Measurements from ENCODE around the gene RMND5B. TPM values are rescaled to one million over a fixed set of nuclear protein-coding genes. Genes with fewer than 3 reads are reported as not detected.

The RMND5B gene
- polyA plus RNA-seq, 1 donor from 2014 or later = 37.3 TPM

DNA sequence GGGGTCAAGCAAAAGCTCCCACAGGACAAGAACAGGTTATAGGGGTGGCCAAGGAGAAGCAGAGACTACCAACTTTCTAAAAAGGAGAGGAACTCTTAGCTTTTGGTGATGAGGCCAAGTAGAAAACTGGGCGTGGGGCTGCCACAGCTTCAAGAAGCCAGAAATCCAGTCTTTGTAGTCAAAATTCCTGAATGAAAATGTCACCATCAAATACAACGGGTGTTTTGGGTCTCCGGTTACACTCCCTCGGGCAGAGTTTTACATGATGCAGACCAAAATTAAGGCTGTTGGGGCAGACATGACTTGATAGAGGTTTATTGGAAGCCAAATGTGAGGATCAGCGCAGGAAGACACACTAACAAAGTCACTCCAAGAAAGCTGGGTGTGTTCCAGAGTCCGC lies 46.9 kb upstream of the RMND5B start:
- no peaks in the 10 kb centered on the region for H3K36me3 ChIP-seq (ENCODE audit: insufficient read depth, low read length)
- no peak for TF ChIP-seq EZH2 (IDR thresholded peaks at IDR 0.05; ENCODE audit: borderline replicate concordance, insufficient read depth, low read length, poor library complexity, severe bottlenecking)
- no peak for TF ChIP-seq SMC3 (conservative IDR thresholded peaks at IDR 0.05; ENCODE audit: poor library complexity)
- no peak for TF ChIP-seq TAF1 (IDR thresholded peaks at IDR 0.05; ENCODE audit: low read depth)
- TF ChIP-seq MXI1 (conservative IDR thresholded peaks at IDR 0.05; ENCODE audit: poor library complexity, severe bottlenecking) = no peak
- no peak overlapping the region for H3K27ac ChIP-seq (ENCODE audit: low read length)
- H3F3A ChIP-seq (ENCODE audit: insufficient read depth, low read length, poor library complexity, severe bottlenecking) = no peaks in the 10 kb centered on the region
- H3K9ac ChIP-seq (ENCODE audit: low read length) = no peak overlapping the region
- no peak overlapping the region for H3K4me3 ChIP-seq (ENCODE audit: low read length)
- no peaks in the 10 kb centered on the region for H3K9me2 ChIP-seq (ENCODE audit: insufficient read depth, low read length)
- no peaks in the 10 kb centered on the region for H3K27me3 ChIP-seq (ENCODE audit: insufficient read depth, low read depth, low read length)
- no peak overlapping the region for H3K4me2 ChIP-seq (ENCODE audit: low read length)
- no peaks in the 10 kb centered on the region for H3K79me2 ChIP-seq (replicated peaks; ENCODE audit: insufficient read depth, low read length)
- H2AFZ ChIP-seq (ENCODE audit: low read depth, low read length) = no peak overlapping the region
- H3K9me3 ChIP-seq (ENCODE audit: low read length) = no peaks in the 10 kb centered on the region
- no peaks in the 10 kb centered on the region for H4K20me1 ChIP-seq (ENCODE audit: insufficient read depth)

DNA sequence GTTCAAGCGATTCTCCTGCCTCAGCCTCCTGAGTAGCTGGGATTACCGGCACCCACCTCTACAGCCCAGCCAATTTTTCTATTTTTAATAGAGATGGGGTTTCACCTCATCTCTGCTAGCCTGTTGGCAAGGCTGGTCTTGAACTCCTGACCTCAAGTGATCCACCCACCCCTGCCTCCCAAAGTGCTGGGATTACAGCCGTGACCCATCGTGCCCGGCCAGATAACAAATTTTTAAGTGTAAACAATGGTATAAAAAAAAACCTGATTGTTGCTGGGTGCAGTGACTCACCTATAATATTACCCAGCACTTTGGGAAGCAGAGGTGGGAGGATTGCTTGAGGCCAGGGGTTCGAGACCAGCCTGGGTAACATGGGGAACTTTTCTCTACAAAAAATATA lies 45.5 kb upstream of the RMND5B start:
- Histone ChIP-seq H3K4me3 (ENCODE audit: low read length) (no peak overlapping the region), H3K36me3 (ENCODE audit: insufficient read depth, low read length) (no peaks in the 10 kb centered on the region), H4K20me1 (ENCODE audit: insufficient read depth) (no peaks in the 10 kb centered on the region), H3K27ac (ENCODE audit: low read length) (no peak overlapping the region), H3K27me3 (ENCODE audit: insufficient read depth, low read depth, low read length) (no peaks in the 10 kb centered on the region), H3K9me3 (ENCODE audit: low read length) (no peaks in the 10 kb centered on the region), H3K9ac (ENCODE audit: low read length) (no peak overlapping the region), H3K79me2 (replicated peaks; ENCODE audit: insufficient read depth, low read length) (no peaks in the 10 kb centered on the region), H2AFZ (ENCODE audit: low read depth, low read length) (no peak overlapping the region), H3K4me2 (ENCODE audit: low read length) (no peak overlapping the region), H3K9me2 (ENCODE audit: insufficient read depth, low read length) (no peaks in the 10 kb centered on the region), H3F3A (ENCODE audit: insufficient read depth, low read length, poor library complexity, severe bottlenecking) (no peaks in the 10 kb centered on the region)
- TF ChIP-seq EZH2 (IDR thresholded peaks at IDR 0.05; ENCODE audit: borderline replicate concordance, insufficient read depth, low read length, poor library complexity, severe bottlenecking) = no peak
- no peak for TF ChIP-seq RAD21 (conservative IDR thresholded peaks at IDR 0.05)
- no peak for TF ChIP-seq TAF1 (IDR thresholded peaks at IDR 0.05; ENCODE audit: low read depth)
- TF ChIP-seq, protein P1, sequence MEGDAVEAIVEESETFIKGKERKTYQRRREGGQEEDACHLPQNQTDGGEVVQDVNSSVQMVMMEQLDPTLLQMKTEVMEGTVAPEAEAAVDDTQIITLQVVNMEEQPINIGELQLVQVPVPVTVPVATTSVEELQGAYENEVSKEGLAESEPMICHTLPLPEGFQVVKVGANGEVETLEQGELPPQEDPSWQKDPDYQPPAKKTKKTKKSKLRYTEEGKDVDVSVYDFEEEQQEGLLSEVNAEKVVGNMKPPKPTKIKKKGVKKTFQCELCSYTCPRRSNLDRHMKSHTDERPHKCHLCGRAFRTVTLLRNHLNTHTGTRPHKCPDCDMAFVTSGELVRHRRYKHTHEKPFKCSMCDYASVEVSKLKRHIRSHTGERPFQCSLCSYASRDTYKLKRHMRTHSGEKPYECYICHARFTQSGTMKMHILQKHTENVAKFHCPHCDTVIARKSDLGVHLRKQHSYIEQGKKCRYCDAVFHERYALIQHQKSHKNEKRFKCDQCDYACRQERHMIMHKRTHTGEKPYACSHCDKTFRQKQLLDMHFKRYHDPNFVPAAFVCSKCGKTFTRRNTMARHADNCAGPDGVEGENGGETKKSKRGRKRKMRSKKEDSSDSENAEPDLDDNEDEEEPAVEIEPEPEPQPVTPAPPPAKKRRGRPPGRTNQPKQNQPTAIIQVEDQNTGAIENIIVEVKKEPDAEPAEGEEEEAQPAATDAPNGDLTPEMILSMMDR (IDR thresholded peaks at IDR 0.05; ENCODE audit: poor library complexity, severe bottlenecking) = no peak
- no peak for TF ChIP-seq MXI1 (conservative IDR thresholded peaks at IDR 0.05; ENCODE audit: poor library complexity, severe bottlenecking)
- TF ChIP-seq EP300 (conservative IDR thresholded peaks at IDR 0.05; ENCODE audit: poor library complexity, severe bottlenecking) = no peak
- no peak for TF ChIP-seq POLR2AphosphoS5 (IDR thresholded peaks at IDR 0.05)
- TF ChIP-seq SMC3 (conservative IDR thresholded peaks at IDR 0.05; ENCODE audit: poor library complexity) = no peak
- TF ChIP-seq, protein P2, sequence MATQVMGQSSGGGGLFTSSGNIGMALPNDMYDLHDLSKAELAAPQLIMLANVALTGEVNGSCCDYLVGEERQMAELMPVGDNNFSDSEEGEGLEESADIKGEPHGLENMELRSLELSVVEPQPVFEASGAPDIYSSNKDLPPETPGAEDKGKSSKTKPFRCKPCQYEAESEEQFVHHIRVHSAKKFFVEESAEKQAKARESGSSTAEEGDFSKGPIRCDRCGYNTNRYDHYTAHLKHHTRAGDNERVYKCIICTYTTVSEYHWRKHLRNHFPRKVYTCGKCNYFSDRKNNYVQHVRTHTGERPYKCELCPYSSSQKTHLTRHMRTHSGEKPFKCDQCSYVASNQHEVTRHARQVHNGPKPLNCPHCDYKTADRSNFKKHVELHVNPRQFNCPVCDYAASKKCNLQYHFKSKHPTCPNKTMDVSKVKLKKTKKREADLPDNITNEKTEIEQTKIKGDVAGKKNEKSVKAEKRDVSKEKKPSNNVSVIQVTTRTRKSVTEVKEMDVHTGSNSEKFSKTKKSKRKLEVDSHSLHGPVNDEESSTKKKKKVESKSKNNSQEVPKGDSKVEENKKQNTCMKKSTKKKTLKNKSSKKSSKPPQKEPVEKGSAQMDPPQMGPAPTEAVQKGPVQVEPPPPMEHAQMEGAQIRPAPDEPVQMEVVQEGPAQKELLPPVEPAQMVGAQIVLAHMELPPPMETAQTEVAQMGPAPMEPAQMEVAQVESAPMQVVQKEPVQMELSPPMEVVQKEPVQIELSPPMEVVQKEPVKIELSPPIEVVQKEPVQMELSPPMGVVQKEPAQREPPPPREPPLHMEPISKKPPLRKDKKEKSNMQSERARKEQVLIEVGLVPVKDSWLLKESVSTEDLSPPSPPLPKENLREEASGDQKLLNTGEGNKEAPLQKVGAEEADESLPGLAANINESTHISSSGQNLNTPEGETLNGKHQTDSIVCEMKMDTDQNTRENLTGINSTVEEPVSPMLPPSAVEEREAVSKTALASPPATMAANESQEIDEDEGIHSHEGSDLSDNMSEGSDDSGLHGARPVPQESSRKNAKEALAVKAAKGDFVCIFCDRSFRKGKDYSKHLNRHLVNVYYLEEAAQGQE (IDR thresholded peaks at IDR 0.05; ENCODE audit: borderline replicate concordance) = no peak

Measured in neural cell (in vitro differentiated cells).